Measurements from ENCODE around the gene CCDC192. TPM values are rescaled to one million over a fixed set of nuclear protein-coding genes. Genes with fewer than 3 reads are reported as not detected.

The CCDC192 gene
- total and polyA plus RNA-seq, 2 donors (not counting 3 experiments of a cell fraction or from before 2014, with no cell fraction given) = not detected

GRCh38 chr5:127812570-127812969 lies 109.4 kb downstream of the CCDC192 start:
- Histone ChIP-seq H3K79me2 (ENCODE audit: control insufficient read depth, insufficient read depth, low read length) (no peaks in the 10 kb centered on the region), H2AFZ (ENCODE audit: low read depth, low read length) (peak overlapping the region; percentile 28), H4K20me1 (replicated peaks; ENCODE audit: control insufficient read depth, extremely low read depth, insufficient read depth, low read length) (no peaks in the 10 kb centered on the region), H3K4me1 (ENCODE audit: control insufficient read depth, extremely low read depth, insufficient read depth, low read length) (peaks cover 23% of the 10 kb centered on the region), H3K27ac (ENCODE audit: insufficient read depth, low read depth, low read length) (peak overlapping the region; percentile 76), H3K9me3 (replicated peaks; ENCODE audit: control insufficient read depth, insufficient read depth, low read length) (no peaks in the 10 kb centered on the region), H3K27me3 (ENCODE audit: control insufficient read depth in 2 of 2, insufficient read depth in 2 of 2, low read length in 2 of 2) (no peaks in the 10 kb centered on the region), H3K9me1 (replicated peaks; ENCODE audit: control insufficient read depth, extremely low read depth, insufficient read depth, low read length) (no peaks in the 10 kb centered on the region), H3K4me2 (ENCODE audit: insufficient read depth, low read length) (peak overlapping the region; percentile 79), H3K36me3 (ENCODE audit: control insufficient read depth in 2 of 2, extremely low read depth in 1 of 2, insufficient read depth in 2 of 2, low read length in 2 of 2) (no peaks in the 10 kb centered on the region), H3K9ac (replicated peaks; ENCODE audit: extremely low read depth, insufficient read depth, low read length) (peak overlapping the region; percentile 61), H3K4me3 (replicated peaks in 1 of 3; ENCODE audit: insufficient read depth in 1 of 3, low read depth in 1 of 3, low read length in 3 of 3) (no peak overlapping the region)
- TF ChIP-seq POLR2AphosphoS5 (IDR thresholded peaks at IDR 0.05; ENCODE audit: insufficient read depth, low read depth, low read length) (no peak), GATA2 (IDR thresholded peaks at IDR 0.05; ENCODE audit: insufficient read depth, insufficient read length, low read depth, low read length) (no peak), JUN (IDR thresholded peaks at IDR 0.05; ENCODE audit: borderline replicate concordance, insufficient read depth, insufficient read length, low read depth) (no peak), EZH2 (IDR thresholded peaks at IDR 0.05; ENCODE audit: borderline replicate concordance, low read depth, low read length, severe bottlenecking) (no peak), POLR2A (IDR thresholded peaks at IDR 0.05; ENCODE audit: low read depth, low read length) (no peak), MAX (IDR thresholded peaks at IDR 0.05; ENCODE audit: insufficient read depth, insufficient read length) (no peak), FOS (IDR thresholded peaks at IDR 0.05; ENCODE audit: borderline replicate concordance, insufficient read depth, low read length) (no peak), MYC (IDR thresholded peaks at IDR 0.05; ENCODE audit: low read depth, low read length) (no peak), CTCF (IDR thresholded peaks at IDR 0.05; ENCODE audit: extremely low read depth in 1 of 2, insufficient read depth in 1 of 2, low read depth in 1 of 2, low read length in 2 of 2) (no peak)
- dilution Hi-C loops (cut with MboI; ENCODE audit: extremely low pct_ligation_motif_present, low sequenced_read_pairs) = no loop called here
- DNase-seq (ENCODE audit: low read depth, low spot score) = peak; percentile 11
- no TSS peak for BruUV-seq (replicated peaks)
- intact Hi-C loops (cut with micrococcal nuclease) = loop anchor here (2.0 to 5.0 kb wide), 4 partner anchors 55 to 270 kb away; partner anchors contain the start of gene SLC12A2
- FAIRE-seq = no peak
- ChIA-PET CTCF (interaction anchor here (1.5 to 2.0 kb wide), 3 partner anchors 54 to 389 kb away, joined by 3 to 5 read pairs (median 5); no protein-coding TSS in a partner anchor), POLR2A (no interaction called here)

Data from endothelial cell of umbilical vein (primary cell).